ENCODE measurements around the gene CEMIP. TPM values are rescaled to one million over a fixed set of nuclear protein-coding genes. Genes with fewer than 3 reads are reported as not detected.

CEMIP gene
- polyA plus RNA-seq, 2 of the 4 experiments (the other 2 are of a cell fraction) = 0.54 to 0.84 TPM

DNA sequence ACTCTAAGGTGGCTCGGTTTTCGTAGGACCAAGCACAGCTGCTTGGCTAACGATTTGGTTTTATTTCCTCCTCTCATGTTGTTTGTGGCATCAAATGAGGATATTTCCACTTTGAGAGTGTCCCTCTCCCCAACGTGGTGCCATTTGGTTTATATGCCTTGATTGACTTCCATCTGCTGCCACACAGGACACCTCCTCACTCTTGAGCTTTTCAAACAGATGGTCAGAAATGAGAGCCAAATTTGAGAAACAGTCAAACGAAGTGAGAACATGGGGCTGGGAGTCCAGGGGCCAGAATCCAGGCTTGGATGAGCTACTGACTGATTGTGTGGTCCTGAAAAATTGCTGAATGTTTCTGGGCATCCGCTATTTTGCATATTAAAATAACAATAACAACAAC is 43.5 kb downstream of the CEMIP start:
- 53% methylated on average over 6 of the region's 6 CpGs for WGBS (ENCODE audit: missing lambda C conversion rate)
- H3K4me3 ChIP-seq = no peak overlapping the region
- FAIRE-seq (no peak), DNase-seq (ENCODE audit: low read depth in 1 of 2, low spot score in 1 of 2) (no peak), ATAC-seq (no peak)
- no peak overlapping the region for H3K4me2 ChIP-seq
- POLR2A ChIA-PET = no interaction called here
- CTCF ChIA-PET = interaction anchor here (0.8 to 1.3 kb wide), 4 partner anchors 29 to 255 kb away, joined by 3 to 7 read pairs (median 4); partner anchors contain the start of gene CEMIP
- H3K9me3 ChIP-seq = no peaks in the 10 kb centered on the region
- no peak for TF ChIP-seq RFX5 (IDR thresholded peaks at IDR 0.05)
- no peak for TF ChIP-seq SMC3 (IDR thresholded peaks at IDR 0.05)
- TF ChIP-seq, protein P1, sequence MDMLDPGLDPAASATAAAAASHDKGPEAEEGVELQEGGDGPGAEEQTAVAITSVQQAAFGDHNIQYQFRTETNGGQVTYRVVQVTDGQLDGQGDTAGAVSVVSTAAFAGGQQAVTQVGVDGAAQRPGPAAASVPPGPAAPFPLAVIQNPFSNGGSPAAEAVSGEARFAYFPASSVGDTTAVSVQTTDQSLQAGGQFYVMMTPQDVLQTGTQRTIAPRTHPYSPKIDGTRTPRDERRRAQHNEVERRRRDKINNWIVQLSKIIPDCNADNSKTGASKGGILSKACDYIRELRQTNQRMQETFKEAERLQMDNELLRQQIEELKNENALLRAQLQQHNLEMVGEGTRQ (IDR thresholded peaks at IDR 0.05) = no peak
- no peak for TF ChIP-seq HOXB5 (CRISPR knock-in tag; IDR thresholded peaks at IDR 0.05)
- no peak for TF ChIP-seq RAD21 (conservative IDR thresholded peaks at IDR 0.05 in 1 of 2, IDR thresholded peaks at IDR 0.05 in 1 of 2)
- TF ChIP-seq EP300 (IDR thresholded peaks at IDR 0.05) = no peak
- TF ChIP-seq HDAC2 (IDR thresholded peaks at IDR 0.05) = no peak
- TF ChIP-seq ZFP36 (IDR thresholded peaks at IDR 0.05; ENCODE audit: borderline replicate concordance, partially characterized antibody) = no peak
- TF ChIP-seq TP53 (CRISPR knock-in tag; IDR thresholded peaks at IDR 0.05) = no peak
- no peak for TF ChIP-seq ESRRA (IDR thresholded peaks at IDR 0.05; ENCODE audit: borderline replicate concordance, low read length)
- TF ChIP-seq KDM1A (IDR thresholded peaks at IDR 0.05; ENCODE audit: low read depth) = no peak
- TF ChIP-seq HOXA7 (CRISPR knock-in tag; IDR thresholded peaks at IDR 0.05) = no peak
- TF ChIP-seq FOSB (CRISPR knock-in tag; IDR thresholded peaks at IDR 0.05) = no peak
- TF ChIP-seq ZSCAN20 (CRISPR knock-in tag; IDR thresholded peaks at IDR 0.05) = no peak
- H3K4me1 ChIP-seq = no peaks in the 10 kb centered on the region
- no peak overlapping the region for H3K27ac ChIP-seq

DNA sequence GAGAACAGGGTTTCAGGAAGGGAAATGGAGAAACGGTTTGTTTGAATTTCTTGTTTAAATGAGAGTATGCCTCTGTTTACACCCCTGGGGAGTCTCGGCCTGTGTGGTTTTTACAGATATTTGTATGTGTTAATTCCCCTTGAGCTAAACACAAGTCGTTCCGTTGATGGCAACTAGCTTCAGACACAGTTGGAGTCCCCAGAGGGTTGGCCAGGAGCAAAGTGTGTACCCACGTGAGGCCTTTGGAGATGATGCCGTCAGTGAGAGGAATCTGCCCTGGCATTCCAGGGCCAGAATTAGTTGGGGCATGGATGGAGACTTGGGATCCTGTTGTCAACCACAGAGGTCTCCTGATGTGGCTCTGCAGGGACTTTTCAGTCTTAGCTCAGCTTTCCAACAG is 44.0 kb downstream of the CEMIP start:
- ChIA-PET POLR2A (no interaction called here), CTCF (interaction anchor here (0.9 to 1.0 kb wide), 2 partner anchors 29 to 147 kb away, joined by 3 to 4 read pairs; no protein-coding TSS in a partner anchor)
- Histone ChIP-seq H3K27ac (no peak overlapping the region), H3K4me2 (no peak overlapping the region), H3K4me3 (no peak overlapping the region), H3K4me1 (no peaks in the 10 kb centered on the region), H3K9me3 (no peaks in the 10 kb centered on the region)
- DNase-seq (ENCODE audit: low read depth in 1 of 2, low spot score in 1 of 2) = no peak
- no peak for TF ChIP-seq CBX8 (IDR thresholded peaks at IDR 0.05)
- no peak for FAIRE-seq
- 54% methylated on average over 6 of the region's 6 CpGs for WGBS (ENCODE audit: missing lambda C conversion rate)
- no peak for ATAC-seq

DNA sequence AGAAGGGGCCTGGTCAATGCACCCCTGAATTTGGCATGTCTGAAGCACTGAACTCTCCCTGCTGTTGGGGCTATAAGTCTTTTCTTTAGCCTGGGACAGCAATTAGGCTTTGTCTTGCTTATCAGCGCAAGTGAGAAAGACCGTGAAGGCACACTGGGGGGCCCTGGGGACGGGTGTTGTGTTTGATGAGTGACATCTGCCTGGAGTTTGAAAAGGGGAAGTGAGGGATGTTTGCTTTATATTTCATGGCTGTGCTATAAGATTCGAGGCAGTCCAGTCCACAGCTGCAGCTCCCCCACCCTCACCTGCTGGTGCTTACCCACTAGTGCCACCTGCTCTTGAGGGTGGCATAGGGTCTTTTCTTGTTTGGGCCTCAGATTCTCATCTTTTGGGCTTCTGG is 44.8 kb downstream of the CEMIP start:
- ATAC-seq = no peak
- CTCF ChIA-PET = no interaction called here

More for the DNA sequence above, 44.8 kb downstream of the CEMIP start:
- DNase-seq (ENCODE audit: low read depth in 1 of 2, low spot score in 1 of 2) (no peak), FAIRE-seq (no peak)
- H3K4me1 ChIP-seq = no peaks in the 10 kb centered on the region
- TF ChIP-seq, protein P2, sequence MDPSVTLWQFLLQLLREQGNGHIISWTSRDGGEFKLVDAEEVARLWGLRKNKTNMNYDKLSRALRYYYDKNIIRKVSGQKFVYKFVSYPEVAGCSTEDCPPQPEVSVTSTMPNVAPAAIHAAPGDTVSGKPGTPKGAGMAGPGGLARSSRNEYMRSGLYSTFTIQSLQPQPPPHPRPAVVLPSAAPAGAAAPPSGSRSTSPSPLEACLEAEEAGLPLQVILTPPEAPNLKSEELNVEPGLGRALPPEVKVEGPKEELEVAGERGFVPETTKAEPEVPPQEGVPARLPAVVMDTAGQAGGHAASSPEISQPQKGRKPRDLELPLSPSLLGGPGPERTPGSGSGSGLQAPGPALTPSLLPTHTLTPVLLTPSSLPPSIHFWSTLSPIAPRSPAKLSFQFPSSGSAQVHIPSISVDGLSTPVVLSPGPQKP (IDR thresholded peaks at IDR 0.05; ENCODE audit: low read depth, low read length) = no peak
- TF ChIP-seq CEBPB (IDR thresholded peaks at IDR 0.05) (no peak), JUN (IDR thresholded peaks at IDR 0.05) (no peak), ZSCAN20 (CRISPR knock-in tag; IDR thresholded peaks at IDR 0.05) (no peak), POLR2A (IDR thresholded peaks at IDR 0.05; ENCODE audit: low read length) (no peak), CHD4 (IDR thresholded peaks at IDR 0.05; ENCODE audit: borderline replicate concordance) (no peak), ZFP36 (IDR thresholded peaks at IDR 0.05; ENCODE audit: borderline replicate concordance, partially characterized antibody) (no peak), HOXA7 (CRISPR knock-in tag; IDR thresholded peaks at IDR 0.05) (no peak), KDM1A (IDR thresholded peaks at IDR 0.05; ENCODE audit: low read depth) (no peak), TP53 (CRISPR knock-in tag; IDR thresholded peaks at IDR 0.05) (no peak), FOXS1 (CRISPR knock-in tag; IDR thresholded peaks at IDR 0.05) (no peak), RFX5 (IDR thresholded peaks at IDR 0.05) (no peak)
- POLR2A ChIA-PET = no interaction called here
- WGBS (ENCODE audit: missing lambda C conversion rate) = 52% methylated on average over 4 of the region's 4 CpGs
- H3K4me3 ChIP-seq = no peak overlapping the region
- H3K4me2 ChIP-seq = no peak overlapping the region
- no peak overlapping the region for H3K27ac ChIP-seq
- H3K9me3 ChIP-seq = no peaks in the 10 kb centered on the region
